CD4-positive, alpha-beta T cell treated with Interleukin-10 for 1 hour (primary cell): ENCODE measurements around the gene CD84.
"Not testable (repeated sequence)": the region's sequence is repeated elsewhere in the genome, so short reads cannot be mapped to it uniquely, and the experiment has no call there.

Source experiments
- DNase-seq: peaks from one replicate; pipeline ENCODE4 v3.0.0-alpha.2; 2020

CD84 gene

DNA sequence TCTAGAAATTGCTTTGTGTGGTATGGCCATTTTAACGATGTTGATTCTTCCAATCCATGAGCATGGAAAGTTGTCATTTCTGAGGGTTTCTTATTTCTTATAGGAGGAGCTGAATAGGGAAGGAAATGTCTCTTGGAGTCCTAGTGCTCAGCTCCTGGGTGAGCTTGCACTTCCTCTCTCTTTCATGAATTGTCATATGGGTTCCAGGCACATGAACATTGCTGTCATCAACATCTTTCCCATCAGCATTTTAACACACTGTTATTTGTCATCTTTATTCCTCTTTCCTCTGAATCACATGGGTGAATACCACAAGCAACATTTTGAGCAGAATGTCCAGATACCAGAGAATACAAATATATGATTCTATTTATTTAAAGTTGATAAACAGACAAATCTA, 79.7 kb downstream of the CD84 start:
- DNase-seq = no peak

DNA sequence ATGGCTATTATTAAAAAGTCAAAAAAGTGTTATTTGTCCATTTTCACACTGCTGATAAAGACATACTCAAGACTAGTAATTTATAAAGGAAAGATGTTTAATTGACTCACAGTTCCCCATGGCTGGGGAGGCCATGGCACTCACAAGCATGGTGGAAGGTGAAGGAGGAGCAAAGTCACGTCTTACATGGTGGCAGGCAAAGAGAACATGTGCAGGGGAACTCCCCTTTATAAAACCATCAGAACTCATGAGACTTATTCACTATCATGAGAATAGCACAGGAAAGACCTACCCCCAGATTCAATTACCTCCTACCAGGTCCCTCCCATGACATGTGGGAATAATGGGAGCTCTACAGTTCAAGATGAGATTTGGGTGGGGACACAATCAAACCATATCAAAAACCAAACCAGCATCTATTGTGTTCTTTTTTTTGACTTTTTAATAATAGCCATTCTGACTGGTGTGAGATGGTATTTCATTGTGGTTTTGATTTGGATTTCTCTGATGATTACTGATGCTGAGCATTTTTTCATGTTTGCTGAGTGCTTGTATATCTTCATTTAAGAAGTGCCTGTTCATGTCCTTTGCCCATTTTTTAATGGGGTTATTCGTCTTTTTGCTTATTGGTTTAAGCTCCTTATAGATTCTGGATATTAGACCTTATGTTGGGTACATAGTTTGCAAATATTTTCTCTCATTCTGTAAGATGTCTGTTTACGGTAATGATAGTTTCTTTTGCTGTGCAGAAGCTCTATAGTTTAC, 80.8 kb downstream of the CD84 start:
- not testable (repeated sequence) for DNase-seq

DNA sequence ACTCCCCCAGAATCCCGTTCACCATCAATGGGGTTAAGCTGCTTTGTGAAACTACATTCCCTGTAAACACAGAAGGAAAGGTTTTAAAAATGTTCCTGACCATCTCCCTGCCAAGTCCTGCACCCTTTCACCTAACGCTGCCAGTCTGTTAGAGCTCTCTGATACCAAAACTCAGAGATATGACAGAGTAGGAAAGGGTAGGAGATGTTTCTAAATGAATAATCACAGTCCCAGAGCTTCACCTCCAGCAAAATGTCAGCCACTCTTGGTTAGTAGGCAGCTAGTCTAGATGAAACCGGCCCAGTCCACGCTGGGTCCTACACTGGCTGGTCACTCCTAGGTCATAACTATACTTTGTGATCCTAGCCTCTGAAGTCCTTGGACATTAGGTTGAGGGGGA, 83.0 kb downstream of the CD84 start:
- DNase-seq = no peak

DNA sequence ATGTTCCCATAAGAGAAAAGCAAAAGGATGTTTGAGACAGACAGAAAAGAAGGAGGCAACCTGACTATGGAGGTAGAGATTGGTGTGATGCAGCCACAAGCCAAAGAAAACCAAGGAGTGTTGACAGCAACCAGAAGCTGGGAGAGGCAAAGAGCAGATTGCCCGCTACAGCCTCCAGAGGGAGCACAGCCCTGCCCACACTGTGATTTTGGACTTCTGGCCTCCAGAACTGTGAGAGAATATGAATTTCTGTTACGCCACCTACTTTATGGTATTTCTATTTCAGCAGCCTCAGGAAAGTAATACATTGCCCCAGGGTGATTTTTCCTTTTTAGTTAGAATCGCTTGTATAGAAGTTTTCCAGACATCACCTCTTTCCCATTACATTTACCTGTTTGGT, 84.7 kb downstream of the CD84 start:
- peak; percentile 13 for DNase-seq

DNA sequence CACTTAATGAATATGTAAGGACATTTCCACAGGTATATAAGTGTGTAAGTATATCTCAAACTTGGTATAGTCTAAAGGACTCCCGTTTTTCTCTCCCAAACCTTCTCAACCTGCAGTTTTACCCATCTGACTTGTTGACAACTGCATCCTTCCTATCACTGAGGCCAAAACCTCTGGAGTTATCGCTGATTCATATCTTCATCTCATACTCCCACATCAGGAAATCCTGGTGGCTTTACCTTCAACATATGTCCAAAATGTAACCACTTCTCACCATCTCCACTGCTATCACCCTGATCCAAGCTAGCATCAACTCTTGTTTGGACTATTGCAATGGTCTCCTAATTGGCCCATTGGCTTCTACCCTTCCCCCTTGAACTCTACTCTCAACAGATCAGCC, 86.7 kb downstream of the CD84 start:
- DNase-seq = no peak

DNA sequence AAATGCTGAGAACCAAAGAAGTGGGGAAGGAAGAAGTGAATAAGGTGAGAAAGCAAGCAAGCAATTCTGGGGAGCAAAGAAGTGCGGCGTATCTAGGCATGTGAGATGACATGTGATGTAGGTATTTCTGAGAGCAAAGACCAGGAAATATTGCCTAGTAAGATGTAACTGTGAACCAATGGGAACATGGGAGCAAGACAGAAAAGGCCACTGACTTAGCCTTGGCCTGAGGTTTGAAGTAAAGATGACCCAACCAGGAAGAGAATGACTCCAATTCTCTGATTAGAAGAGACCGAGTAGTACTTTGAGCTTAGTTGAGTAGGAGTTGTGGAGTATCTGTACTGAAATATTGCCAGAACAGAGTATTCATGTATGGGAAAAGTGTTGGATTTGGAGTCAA, 87.3 kb downstream of the CD84 start:
- DNase-seq = no peak
